ENCODE results near the gene WDR82.

- TF ChIP-seq CTCF (IDR thresholded peaks at IDR 0.05) (no peak), POLR2A (IDR thresholded peaks at IDR 0.05) (no peak)
These were observed 19.4 kb downstream of the WDR82 start for GRCh38 chr3:52259035-52259434.

All from adrenal gland (tissue), 5 donors.